ENCODE results near the gene QRFP.

- no peak for TF ChIP-seq CTCF (IDR thresholded peaks at IDR 0.05)
- no peak for TF ChIP-seq POLR2A (IDR thresholded peaks at IDR 0.05)
Observed at GRCh38 chr9:130864541-130864940, 32.1 kb downstream of the QRFP start.
